Suppressor macrophage treated with lipopolysaccharide for 4 hours (primary cell): Measurements from ENCODE around the gene WDR64.

Experiments used
- DNase-seq: peaks from one replicate; pipeline ENCODE4 v3.0.0-alpha.2; 2020

Gene WDR64

GRCh38 chr1:241844593-241844992 is 192.5 kb downstream of the WDR64 start:
- DNase-seq, result no peak

DNA sequence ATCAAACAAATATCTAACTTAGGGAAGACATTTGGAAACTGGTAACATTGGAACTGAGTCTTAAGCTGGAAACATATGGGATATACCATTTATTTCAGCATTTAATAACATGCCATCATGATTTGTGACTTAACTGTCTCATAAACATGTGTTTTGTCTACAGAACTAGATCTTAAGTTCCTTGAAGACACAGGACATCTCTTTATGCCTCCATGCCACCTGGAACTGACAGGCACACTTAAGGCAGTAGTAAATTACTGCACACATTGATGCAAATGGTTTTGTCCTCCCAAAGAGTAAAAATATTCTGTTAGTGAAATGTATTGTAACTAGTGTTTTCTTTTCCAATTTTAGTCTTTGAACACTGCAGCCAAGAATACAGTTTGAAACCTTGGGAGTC is 194.3 kb downstream of the WDR64 start:
- no peak for DNase-seq

GRCh38 chr1:241846862-241847539 is 194.9 kb downstream of the WDR64 start:
- no peak for DNase-seq

GRCh38 chr1:241847540-241847795 is 195.4 kb downstream of the WDR64 start:
- no peak for DNase-seq

GRCh38 chr1:241847796-241848685 is 196.0 kb downstream of the WDR64 start, which contains the start of gene EXO1:
Gene EXO1, plus strand, starts transcription at chr1:241848204. Its CDS starts 2,222 bp downstream, at chr1:241850426.
- DNase-seq, result peak; percentile 93

DNA sequence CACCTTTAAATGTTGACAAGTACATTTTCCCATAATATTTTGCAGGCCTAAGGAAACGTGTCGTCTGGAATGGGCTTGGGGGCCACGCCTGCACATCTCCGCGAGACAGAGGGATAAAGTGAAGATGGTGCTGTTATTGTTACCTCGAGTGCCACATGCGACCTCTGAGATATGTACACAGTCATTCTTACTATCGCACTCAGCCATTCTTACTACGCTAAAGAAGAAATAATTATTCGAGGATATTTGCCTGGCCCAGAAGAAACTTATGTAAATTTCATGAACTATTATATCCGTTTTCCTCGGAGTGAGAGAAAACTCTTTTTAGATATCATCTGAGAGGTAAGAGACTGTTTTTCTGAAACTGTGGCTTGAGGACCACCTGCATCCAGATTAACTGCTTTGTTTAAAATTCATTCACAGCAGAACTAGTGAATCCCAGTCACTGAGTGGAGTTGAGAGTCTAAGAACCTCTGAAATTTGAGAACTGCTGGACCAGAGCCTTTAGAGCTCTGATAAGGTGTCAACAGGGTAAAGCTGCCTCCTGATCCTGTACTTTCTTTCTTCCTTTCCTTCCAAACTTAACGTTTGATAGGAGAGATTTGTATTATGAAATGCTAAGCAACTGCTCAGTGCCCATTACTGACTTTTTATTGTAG is 196.7 kb downstream of the WDR64 start:
- no peak for DNase-seq

DNA sequence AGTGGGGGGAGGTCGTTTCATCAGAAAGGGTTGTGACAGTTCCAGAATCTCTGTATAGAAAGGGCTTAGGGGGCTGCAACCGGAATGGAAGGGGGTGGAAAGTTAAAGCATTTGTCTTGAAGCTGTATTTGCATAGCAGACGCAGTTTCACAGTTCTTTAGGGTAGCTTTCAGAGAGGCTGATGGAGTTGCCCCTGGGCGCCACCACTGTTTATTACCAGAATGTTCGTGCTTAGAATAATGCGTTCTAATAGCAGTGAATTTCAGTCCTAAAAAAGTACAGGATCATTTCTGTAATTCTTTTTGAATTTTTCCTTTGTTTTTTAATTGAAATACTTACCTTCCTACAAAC is 197.2 kb downstream of the WDR64 start:
- DNase-seq, result no peak
